Stimulated activated CD4-positive, alpha-beta T cell treated with anti-CD3 and anti-CD28 coated beads, TNF-alpha, amount 100 ng/mL, for 1 hour (primary cell): ENCODE results near the gene INHBC.

Experiments used
- DNase-seq, 3 donors: peaks; one replicate each; pipeline ENCODE4 v3.0.0-alpha.2; 2020; ENCODE audit warnings: low read depth in 3 of 3, low spot score in 1 of 3

The INHBC gene

DNA sequence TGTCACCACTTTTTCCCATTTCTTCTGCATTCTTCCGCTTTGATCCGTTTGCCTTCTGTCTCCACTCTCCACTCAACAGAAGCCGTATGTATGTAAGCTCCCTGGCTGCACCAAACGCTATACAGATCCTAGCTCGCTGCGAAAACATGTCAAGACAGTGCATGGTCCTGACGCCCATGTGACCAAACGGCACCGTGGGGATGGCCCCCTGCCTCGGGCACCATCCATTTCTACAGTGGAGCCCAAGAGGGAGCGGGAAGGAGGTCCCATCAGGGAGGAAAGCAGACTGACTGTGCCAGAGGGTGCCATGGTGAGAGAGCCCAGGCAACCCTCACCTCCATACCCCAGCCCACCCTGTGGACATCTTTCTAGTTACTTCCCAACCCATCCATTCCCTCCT lies 33.3 kb downstream of the INHBC start:
- no peak for DNase-seq

DNA sequence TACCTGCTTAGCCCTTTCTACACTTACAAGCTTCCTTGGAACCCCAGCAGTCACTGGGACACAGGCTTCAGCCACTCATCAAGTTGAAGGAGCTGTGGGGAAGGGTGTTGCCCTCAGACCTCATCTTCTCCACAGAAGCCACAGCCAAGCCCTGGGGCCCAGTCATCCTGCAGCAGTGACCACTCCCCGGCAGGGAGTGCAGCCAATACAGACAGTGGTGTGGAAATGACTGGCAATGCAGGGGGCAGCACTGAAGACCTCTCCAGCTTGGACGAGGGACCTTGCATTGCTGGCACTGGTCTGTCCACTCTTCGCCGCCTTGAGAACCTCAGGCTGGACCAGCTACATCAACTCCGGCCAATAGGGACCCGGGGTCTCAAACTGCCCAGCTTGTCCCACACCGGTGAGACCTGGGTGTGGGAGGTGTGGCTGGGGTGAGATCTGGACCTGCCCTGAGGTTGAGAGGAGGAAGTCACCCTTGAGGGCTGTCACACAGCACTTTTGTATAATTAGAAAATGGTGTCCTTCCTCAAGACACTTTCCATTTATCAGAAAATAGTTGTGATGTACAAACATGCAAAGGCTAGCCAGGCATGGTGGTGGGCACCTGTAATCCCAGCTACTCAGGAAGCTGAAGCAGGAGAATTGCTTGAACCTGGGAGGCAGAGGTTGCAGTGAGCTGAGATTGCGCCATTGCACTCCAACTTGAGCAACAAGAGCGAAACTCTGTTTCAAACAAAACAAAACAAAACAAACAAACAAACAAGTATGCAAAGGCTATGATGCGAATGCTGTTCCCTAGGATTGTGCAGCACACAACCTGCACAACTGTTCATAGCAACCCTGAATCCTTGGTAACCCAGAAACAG lies 34.9 kb downstream of the INHBC start:
- no peak for DNase-seq

DNA sequence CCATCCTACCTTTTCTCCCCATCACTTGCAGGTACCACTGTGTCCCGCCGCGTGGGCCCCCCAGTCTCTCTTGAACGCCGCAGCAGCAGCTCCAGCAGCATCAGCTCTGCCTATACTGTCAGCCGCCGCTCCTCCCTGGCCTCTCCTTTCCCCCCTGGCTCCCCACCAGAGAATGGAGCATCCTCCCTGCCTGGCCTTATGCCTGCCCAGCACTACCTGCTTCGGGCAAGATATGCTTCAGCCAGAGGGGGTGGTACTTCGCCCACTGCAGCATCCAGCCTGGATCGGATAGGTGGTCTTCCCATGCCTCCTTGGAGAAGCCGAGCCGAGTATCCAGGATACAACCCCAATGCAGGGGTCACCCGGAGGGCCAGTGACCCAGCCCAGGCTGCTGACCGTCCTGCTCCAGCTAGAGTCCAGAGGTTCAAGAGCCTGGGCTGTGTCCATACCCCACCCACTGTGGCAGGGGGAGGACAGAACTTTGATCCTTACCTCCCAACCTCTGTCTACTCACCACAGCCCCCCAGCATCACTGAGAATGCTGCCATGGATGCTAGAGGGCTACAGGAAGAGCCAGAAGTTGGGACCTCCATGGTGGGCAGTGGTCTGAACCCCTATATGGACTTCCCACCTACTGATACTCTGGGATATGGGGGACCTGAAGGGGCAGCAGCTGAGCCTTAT lies 35.8 kb downstream of the INHBC start:
- no peak for DNase-seq

DNA sequence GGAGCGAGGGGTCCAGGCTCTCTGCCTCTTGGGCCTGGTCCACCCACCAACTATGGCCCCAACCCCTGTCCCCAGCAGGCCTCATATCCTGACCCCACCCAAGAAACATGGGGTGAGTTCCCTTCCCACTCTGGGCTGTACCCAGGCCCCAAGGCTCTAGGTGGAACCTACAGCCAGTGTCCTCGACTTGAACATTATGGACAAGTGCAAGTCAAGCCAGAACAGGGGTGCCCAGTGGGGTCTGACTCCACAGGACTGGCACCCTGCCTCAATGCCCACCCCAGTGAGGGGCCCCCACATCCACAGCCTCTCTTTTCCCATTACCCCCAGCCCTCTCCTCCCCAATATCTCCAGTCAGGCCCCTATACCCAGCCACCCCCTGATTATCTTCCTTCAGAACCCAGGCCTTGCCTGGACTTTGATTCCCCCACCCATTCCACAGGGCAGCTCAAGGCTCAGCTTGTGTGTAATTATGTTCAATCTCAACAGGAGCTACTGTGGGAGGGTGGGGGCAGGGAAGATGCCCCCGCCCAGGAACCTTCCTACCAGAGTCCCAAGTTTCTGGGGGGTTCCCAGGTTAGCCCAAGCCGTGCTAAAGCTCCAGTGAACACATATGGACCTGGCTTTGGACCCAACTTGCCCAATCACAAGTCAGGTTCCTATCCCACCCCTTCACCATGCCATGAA lies 36.5 kb downstream of the INHBC start:
- DNase-seq: no peak

DNA sequence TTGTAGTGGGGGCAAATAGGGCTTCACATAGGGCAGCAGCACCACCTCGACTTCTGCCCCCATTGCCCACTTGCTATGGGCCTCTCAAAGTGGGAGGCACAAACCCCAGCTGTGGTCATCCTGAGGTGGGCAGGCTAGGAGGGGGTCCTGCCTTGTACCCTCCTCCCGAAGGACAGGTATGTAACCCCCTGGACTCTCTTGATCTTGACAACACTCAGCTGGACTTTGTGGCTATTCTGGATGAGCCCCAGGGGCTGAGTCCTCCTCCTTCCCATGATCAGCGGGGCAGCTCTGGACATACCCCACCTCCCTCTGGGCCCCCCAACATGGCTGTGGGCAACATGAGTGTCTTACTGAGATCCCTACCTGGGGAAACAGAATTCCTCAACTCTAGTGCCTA lies 37.1 kb downstream of the INHBC start:
- no peak for DNase-seq

DNA sequence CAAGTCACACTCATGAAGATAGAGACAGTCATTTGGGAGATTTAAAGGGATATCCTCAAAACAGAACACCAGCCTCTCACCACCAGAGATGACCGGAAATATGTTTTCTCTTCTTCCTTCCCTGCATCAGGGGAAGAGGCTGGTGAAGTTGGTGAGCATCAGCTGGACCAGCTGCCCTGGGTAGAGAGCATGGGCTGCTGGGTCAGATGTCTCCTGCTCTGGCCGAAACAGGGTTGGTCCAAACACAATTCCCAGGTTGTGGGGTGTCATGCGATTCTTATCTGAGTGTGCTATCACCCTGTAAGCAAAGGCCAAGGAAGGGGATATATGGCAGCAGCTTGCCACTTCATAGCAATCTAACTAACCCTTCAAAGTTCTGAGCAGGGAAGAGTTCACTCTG lies 37.8 kb downstream of the INHBC start:
- no peak for DNase-seq

DNA sequence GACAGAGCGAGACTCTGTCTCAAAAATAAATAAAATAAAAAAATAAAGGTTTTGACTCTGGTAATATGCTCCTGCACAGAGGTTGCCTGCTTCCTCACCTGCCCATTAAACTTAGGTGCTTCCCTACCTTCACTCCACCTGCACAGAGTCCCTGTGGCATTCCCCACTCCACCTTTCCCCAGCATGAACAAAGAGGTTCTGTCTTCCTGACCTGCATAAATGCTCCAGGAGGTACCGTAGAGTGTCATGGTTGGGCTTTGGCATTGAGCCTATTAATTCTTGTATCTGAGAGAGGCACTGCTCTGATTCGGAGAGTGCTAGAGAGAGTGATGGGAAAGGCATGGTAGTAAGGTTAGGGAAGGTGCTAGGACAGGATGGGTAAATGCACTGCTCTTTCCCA lies 38.8 kb downstream of the INHBC start:
- no peak for DNase-seq

DNA sequence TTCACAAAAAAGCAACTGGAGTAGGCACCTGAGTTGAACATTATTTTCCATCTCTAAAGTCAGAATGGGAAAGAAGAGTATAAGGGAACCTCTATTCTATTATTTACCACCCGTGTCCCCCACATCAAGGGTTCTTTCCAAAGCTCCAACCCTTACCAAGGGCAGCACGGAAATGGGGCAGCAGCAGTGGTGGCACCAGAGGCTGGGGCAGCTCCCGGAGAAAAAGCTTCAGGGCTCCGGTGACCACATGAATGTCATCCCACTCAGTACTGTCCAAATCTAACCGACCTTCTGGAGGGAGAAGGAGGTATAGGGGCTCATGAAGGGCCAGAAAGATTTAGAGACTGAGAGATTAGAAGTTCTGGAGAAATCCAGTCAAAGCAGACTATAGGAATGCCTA lies 39.3 kb downstream of the INHBC start:
- DNase-seq: no peak

DNA sequence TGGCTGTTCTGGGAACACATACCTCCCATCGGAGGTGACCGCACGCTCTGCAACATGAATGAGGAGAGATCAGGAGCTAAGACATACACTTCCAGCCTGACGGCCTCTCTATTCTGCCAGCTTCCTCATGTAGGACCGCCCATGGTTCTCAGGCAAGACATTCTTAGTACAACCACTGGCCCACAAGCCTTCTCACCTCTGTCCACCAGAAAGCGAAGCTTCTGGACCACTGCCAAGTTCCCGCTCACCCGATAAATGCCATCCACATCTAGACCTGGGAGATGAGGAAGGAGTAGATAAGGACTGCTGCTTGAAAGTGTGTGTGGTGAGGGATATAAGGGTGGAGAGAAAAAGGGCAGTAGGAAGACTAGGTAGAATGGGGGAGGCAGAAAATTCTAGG lies 39.8 kb downstream of the INHBC start:
- no peak for DNase-seq

DNA sequence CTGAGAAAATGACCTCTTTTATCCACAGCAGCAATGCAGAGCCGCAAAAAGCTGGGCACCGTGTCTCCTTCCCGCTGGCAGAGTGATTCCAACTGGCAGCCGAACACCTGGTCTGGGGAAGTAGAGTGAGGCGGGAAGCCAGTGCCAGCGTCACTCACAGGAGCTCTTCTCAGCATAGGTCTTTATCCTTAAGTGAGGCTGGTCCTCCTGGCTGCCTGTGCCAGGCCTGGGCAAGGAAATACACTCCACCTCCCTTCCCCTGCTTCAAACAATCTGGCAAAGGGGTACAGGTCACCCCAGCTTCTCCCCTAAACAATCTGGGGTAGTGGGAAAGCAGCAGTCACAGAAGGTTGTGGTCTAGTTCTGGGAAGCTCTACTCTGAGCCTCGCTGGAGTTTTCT lies 40.3 kb downstream of the INHBC start:
- no peak for DNase-seq

DNA sequence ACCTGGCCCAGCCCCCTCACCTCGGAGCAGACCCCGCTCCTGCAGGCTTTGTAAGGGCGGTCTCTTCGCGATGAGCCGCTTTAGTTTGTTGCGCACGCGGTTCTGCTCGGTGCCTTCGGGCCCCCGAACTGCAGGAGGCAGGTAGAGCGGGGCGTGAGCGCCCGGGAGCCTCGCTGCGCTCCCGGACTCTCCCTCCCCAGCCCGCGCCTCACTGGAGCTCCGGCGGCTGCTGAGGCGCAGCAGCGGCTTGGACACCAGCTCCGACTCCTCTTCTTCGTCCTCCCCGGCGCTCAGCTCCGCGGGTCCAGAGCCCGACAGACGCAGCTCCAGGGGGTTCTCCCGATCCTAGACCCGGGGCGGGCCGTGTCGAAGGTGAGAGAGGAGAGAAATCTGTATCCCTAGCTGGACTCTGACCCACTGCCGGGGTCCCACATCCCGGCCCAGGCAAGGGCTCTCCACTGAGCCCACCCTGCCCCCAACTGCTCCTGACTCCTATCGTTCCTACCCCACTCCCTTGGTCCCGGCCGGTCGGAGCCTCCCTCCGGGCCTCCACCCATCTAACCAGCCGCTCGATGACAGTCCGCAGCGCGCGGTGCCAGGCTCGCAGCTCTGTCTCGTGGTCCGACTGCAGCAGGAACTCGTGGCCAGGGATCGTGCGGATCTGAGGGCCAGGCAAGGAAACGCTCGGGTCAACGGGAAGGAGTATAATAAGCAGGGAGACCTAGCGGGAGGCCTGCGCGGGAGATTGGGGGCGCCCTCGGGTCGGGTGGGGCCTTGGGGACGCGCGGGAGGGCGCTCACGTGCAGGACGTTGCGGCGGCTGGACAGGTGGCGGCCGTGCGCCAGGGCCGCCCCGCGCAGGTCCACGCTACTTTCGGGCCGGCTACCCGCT lies 40.9 kb downstream of the INHBC start:
- DNase-seq: no peak

DNA sequence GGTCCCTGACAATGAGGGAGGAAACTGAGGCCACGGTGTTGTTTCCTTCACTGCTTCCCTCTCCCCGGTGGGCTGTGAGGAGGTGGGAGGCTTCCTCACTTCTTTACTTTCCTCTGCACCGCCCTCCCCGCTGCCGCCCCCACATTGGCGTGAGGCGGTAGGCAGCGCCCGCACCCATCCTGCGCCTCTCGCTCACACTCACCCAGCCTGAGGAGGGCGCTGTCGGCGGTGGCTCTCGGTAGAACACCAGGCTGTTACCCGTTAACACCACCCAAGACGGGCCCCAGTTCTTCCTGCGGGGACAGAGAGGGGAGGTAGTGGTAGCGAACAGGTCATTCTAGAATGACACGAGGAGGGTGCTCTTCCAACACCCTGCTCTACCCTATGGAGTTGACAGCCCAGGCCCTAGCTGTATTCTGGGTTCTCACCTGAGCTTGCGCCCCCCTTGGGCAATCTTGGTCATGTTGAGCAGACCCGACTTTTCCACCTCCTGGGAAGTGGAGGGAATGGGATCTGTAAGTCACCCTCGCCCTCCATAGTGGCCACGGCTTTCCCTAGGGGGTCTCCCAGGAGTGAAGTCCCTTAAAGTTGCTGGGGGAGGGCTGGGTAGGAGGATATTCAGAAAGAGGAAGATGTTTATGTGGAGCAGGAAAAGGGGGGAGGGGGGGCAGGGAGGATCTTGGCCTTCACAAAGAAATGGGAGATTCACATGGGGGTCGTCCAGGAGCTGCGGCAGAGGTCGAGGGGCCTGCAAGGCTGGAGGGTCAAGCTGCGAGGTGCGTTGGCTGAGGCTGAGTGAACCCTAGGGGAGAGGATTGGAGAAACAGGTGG lies 41.8 kb downstream of the INHBC start:
- peak in 1 of 3 donors; percentile 57 for DNase-seq

DNA sequence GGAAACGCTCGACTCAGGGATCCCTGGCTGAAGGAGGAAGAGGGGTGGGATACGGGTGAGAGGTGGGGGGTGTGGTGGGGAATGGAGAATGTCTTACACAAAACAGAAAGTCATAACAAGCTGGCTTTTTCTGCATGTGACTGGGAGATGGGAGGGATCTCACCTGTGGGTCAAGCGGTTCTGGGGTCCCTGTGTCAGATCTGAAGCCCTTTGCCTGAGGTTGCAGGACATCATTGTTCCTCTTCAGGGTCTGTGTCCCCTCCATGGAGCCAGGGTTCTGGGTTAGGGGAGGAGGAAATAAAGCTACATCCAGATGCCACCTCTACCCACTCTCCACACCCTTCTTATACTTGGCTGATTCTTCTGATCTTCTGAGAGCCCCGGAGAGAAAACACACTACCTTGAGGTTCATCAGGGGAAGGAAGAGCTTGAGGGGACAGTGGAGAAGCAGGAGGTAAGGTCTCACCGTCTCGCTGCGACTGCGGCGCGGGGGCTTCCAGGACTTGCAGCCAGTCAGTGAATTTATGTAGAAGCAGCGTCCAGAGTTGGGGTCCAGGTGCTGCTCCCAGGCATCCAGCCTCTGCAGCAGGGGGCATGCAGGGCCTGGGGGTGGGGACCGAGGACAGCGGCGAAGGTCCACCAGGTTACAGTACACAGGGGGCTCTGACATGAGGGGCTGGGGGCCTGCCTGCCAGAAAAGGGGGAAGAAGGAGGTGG lies 42.6 kb downstream of the INHBC start:
- no peak for DNase-seq

DNA sequence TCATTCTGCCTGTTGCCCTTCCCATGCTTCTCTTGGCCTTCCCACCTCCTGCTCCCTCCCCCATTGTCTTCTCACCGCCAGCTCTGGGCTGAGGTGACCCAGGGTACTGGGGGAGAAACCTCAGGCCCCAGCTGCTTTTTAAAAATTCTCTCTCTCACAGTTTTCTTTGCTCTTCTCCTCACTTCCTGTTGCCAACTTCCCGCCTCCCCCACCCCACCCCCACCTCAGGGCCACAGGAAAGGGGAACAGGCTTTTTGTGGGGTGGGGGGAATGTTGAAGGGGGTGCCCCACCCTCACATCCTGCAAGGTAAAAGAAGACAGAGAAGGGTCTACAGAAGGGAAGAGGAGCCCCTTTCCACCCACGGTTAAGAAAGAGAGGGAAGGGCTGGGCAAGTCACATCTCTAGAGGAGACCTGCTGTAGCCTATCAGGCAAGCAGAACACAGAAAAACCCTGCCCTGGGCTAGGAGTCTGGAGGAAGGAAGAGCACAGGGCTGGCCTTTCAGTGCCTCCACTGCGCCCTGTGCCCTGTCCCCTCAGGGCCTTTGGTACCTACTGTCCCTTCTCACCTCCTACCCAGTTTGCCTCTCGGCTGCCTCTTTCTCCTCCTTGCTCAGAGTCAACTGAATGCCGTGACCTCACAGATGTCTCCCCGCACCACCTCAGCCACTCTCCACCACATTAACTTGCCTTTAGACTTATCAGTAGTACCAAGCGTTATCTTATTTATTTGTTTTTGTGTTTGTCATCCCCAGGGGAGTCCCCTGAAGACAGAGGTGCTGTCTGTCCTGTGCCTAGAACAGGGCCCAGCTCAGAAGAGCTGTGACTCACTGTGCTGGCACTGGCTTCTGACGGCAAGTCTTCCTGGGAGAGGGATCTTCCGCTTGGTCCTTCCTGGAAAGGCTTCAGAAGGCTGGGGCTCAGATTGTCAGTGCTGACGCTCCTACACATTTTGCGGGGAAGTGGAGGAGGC lies 43.4 kb downstream of the INHBC start:
- no peak for DNase-seq

DNA sequence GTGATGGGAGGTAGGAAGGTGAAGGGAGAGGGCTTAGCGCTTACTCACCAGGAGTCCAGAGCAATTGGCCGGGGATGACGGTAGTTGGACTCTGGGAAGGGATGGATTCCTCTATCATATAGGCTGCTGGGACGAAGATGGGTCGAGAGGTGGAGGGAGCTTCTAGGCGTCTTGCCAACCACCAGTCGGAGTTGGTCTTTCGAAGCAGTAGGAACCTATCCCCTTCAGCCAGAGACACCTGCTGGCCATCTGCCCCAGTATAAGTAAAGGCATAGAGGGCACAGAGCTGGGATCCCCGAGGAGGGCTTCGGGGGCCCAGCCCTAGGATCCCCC lies 44.4 kb downstream of the INHBC start:
- DNase-seq: no peak

DNA sequence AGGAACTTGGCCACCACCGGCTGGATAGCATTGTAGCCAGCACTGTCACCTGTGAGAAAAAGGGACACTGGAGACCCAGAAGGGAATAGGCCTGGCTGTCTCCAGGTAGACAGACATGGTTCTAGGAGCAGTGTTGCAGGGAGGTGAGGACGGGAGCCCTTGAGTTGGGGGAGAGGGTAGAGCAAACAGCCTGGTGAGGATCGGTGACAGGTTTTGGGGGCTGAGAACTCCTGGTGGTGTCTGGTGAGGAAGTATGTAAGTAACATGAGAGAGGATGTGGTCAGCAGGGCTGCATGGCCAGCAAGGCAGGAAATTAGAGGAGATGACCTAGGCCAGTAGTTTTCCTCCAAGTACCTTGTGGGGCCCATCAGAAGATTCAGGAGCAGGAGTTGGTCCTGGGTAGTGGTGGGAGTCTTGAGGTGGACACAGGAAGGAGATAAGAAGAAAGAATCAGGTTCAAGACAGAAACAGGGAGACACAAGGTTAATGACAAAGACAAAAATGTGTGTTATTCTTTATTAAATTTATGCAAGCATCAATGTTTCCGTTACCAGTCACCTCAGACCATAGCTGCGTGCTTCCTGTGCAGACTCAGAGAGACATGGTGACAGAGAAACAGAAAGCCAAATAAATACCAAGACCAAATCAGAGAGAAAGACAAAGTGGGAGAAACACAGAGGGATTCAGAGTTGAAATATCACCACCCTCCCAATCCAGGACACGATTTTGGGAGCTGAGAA lies 45.0 kb downstream of the INHBC start, which contains the start of gene ARHGAP9:
Gene ARHGAP9, minus strand, starts transcription at position 491 of the 740 bp plus-strand sequence. Its CDS starts 460 bp downstream, at position 31.
- no peak for DNase-seq

DNA sequence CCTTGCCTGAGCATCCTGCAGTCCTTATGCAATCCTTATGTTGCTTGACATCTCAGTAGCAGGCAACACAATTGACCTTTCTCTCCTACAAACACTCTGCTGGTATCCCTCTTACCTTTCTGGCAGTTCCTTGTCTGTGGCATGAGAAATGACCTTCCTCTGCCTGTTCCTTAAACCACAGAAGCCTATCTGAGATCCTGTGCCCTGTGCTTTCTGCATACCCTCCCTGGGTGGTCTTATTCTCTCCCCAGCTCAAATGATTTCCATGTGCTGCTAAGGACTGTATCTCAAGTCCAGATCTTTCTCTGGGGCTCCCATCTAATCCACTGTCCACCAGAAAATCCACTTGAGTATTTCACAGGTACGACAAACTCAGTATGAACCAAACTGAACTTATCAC lies 47.1 kb downstream of the INHBC start:
- no peak for DNase-seq

DNA sequence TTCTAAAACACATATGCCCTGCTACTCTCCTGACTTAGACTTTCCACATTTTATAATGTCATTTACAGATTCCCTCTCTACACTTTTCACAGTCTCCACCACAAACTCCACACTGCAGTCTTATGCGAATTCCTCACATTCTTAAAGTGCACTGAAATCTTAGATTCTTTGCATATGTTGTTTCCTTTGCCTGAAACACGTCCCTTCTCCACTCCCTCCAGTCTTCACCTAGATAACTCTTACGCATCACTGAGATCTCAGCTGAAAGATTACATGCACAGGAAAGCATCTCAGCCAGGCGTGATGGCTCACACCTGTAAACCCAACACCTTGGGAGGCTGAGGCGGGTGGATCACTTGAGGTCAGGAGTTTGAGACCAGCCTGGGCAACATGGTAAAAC lies 48.9 kb downstream of the INHBC start:
- no peak for DNase-seq
